ENCODE data around the gene ZDHHC11B.
"Not testable (repeated sequence)": the region's sequence is repeated elsewhere in the genome, so short reads cannot be mapped to it uniquely, and the experiment has no call there.

Gene ZDHHC11B

DNA sequence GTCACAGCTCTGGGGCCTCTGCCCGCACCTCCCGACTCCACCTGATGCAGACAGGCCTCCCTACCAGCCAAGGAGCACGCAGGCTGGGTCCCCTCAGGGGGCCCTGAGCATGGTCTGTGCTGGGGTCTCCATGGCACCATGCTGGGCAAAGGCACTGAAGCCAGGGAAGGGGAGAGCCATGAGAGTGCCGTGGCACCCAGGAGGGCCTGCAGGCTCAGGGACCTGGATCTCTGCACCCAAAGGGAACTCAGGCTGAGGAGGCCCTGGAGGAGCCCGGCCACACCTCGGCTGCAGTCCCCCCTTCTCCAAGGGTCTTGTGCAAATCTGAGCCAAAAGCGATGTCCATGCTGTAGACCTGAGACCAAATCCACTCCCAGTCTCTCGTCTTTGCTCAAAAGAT lies 32.5 kb downstream of the ZDHHC11B start:
- DNase-seq, result not testable (repeated sequence)

DNA sequence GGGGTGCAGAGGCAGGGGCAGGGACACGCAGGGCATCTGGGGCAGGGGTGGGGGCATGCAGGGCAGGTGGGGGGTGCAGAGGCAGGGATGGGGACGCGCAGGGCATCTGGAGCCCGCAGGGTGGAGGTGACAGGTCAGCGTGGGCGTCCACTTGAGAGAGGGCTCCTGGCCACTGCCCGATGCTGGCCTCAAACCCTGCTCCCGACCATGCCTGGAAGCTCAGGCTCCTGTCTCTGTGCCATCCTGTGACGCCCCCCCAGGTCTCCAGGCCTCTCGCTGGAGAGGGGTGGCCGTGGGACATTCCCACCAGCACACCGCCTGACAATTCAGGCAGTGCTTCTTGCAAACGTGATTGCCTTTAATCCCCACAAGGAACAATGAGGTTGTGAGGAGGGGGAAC lies 33.0 kb downstream of the ZDHHC11B start:
- DNase-seq, result no peak

DNA sequence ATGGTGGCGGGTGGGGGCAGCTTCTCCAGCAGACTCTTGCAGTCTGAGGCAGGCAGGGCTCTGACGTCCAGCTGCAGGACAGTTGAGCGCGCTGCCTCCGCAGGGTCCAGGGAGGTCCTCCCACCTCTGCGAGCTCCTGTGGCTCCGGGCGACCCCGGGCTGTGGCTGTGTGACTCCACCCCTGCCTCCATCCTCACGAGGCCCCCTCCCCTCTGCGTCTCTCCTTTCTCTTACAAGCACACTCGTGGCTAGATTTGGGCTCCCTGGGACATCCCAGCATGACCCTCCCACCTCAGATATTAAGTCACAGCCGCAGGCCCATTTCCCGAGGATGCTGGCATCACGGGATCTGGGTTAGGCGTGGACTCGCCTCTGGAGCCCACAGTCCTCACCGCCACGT lies 34.3 kb downstream of the ZDHHC11B start:
- not testable (repeated sequence) for DNase-seq

DNA sequence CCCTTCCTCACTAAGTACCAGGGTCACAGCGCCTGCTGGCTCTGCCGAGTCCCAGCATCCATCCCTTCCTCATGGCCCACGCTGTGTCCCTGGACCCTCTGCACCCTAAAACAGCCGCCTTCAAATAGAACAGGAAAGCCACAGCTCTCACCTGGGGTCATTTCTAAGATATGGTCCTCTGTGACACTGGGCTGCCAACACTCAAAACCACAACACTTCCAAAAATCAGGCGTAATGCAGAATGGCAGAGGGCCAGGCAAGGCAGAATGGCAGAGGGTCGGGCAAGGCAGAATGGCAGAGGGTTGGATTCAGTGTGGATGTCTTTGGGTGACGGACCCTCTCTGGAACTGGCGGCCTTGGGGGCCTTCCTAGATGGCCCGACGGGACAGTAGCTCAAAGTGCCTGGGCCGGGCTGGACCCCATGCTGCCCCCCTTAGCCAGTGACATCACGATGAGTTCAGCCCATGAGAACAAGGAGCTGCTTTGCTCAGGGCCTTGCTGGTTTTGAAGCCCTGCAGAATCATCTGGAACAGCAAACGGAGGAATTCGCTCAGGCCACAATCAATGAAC lies 35.3 kb downstream of the ZDHHC11B start:
- DNase-seq, result no peak

DNA sequence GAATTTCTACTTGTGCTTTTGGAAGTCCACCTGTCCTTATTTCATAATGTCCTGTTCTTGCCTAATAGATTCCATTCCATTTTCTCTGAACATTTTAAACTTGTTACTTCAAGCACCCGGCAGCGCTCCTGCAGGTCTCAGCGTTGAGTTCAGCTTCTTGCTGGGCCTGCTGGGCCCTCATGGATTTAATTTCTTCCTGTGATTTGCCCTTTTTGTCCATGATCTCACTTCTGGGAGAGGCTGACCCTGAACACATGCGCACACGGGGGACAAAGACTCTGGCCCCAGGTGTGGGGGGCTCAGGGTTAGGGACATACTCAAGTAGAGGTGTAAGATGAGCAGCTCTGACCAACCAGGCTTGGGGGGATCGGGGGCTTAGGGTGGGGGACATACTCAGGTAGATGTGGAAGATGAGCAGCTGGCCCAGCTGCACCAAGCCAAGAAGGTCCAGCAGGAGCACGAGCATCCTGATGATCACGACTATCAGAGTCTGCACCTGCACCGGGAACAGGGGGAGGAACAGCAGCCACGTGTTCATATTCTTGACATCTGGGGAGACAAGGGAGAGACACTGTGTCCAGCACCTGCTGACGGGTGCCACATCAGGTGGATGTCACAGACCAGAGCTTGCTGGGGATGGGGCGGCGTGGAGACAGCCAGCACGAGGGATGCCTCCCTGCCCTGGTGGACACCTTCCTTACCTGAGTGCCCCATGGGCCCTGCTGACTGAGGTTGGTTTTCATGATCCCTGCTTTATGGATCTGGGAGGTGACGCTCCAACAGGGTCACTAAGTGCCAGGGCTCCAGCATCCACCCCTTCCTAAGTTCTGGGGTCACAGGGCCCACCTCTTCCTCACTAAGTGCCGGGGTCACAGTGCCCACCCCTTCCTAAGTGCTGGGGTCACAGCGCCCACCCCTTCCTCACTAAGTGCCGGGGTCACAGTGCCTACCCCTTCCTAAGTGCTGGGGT lies 36.2 kb downstream of the ZDHHC11B start:
- not testable (repeated sequence) for DNase-seq

DNA sequence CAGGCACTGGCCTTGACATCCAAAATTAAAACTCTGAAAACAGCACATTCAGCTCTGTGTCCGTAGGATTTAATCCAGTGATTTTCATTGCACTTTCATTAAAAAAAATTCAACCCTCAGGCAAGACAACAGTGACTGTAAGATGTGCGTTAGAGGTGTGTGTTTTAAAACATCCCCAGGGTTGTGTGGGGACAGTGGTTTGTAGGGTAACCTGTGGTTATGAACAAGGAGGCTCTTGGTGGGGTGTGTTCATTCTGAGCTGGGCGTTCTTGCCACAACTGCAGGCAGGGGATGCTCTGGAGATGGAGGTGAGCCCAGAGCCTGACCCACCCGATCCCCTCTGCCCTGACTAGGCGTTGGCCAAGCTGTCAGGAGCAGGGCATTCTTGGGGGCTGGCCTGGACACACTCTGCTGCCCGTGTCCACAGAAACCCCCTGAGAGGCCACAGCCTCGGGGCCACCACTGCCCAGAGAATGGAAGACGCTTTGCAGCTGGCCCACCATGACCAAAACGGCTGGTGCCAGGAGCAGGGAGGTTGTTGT lies 37.2 kb downstream of the ZDHHC11B start:
- DNase-seq, result not testable (repeated sequence)

DNA sequence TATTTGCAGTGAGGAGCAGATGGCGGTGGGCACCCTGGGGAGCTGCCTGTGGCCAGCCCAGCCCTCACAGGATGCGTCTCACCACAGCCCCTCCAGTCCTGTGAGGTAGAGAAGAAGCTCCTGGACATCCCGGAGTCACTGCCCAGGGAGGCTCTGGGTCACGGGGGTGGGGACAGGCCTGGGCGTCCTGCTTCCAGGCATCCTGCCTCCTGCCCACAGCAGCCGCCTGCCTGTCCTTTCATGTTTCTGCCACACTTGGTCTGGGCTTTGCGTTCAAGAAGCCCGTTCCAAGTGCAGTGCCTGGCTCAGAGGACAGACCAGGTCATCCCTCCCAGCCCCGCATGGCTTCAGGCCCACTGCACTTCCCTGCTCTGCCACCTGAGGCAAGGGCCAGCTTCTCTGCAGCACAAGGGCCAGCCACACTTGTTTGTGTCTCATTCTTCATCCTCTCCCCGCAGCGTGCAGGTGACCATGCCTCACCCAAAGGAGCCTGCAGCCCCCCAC lies 38.2 kb downstream of the ZDHHC11B start:
- no peak for DNase-seq

DNA sequence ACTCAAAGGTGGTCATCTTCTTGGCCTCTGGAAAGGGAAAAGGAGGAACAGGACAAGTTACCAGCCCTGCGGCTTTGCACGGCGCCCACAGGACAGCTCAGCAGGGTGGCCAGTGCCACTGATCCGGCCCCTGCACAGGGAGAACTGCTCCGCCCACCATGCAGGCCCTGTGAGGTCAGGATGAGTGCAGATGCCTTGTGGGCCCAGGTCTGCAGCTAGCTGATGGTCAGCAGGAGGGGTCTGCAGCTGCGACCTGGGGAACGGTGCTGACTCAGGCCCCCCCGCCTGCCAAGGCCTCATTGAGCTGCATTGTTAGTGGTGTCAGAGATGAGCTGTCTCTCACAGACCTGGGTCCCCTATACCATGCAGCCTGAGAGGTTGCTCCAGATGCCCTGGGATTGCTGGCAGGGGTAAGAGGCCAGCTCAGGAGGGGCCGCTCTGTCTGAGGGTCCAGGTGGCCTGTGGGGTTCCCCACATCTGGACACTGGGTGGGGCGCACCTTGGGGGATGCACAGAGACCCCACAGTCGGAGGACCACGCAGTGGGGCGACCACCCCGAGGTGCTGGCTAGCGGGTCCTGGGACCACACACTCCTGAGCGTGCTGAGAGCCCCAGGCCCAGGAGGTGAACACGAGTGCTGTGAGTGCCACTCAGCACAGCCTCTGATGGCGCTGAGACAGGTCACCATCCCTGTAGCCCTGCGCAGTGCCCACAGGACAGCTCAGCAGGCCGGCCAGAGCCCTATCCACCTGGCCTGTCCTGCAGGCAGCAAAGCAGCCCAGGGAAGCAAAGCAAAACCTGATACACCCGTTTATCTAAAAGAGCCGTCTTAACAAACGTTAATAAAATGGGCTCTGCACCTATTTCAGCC lies 39.0 kb downstream of the ZDHHC11B start:
- DNase-seq, result not testable (repeated sequence)

DNA sequence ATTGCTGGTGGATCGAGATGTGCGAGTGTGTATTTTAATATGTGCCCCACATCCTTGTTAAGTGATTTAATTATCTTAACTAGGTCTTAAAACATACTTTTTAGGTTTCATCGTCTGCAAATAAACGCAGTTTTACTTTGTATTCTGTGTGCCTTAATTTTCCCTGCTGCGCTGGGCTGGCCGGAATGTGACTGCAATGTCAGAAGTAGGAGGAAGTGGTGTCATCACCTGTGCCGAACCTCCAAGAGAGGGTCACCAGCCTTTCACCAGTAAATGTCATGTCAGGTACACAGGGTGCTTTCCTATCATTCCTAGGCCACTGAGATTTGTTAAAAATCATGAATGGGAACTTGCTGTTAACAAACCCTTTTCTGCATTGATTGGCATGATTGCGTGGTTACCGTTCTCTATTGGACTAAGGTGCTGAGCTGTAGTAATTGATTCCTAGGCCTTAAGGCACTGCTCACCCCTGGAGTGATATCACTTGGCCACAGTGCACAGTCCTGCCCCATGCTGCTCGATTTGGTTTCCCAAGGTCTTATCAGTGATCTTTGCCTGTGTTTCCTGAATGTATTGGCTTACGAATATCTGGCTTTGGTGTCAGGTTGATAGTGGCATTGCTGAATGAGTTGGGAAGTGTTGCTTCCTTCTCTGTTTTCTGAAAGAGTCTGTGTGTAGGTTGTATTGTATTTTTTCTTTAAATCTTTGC lies 40.7 kb downstream of the ZDHHC11B start:
- not testable (repeated sequence) for DNase-seq

DNA sequence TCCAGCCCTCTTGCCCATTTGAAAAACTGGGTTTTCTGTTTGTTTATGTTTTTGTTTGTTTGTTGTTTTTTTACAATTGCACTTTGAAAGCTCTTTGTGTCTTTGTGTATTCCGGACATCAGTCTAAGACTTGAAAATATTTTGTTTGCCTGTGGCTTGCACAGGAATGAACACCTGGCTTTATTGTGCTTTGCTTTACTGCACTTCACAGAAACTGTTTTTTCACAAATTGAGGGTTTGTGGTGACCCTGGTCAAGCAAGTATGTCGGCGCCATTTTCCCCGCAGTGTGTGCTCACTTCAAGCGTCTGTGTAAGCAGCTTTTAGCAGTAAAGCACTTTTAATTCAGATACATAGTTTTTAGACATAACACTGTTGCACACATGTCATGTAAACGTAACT lies 42.3 kb downstream of the ZDHHC11B start:
- not testable (repeated sequence) for DNase-seq

DNA sequence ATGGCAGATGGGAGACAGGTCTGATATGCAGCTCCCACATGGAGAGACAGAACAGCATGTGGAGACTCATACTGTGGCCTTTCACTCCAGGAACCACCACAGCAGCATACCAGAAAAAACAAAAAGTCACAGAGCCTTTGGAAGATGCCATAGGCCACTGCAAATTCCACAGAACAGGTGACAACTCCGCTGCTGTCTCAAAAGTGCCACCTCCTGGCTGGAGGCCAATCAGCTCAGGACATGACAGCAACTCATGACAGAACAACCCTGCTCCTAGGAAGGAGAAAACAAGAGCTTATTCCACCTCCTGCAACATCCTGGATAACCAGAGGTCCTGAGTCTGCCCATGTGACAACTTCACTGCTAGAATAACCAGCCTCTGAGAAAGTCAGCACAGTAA lies 50.4 kb downstream of the ZDHHC11B start:
- not testable (repeated sequence) for DNase-seq

DNA sequence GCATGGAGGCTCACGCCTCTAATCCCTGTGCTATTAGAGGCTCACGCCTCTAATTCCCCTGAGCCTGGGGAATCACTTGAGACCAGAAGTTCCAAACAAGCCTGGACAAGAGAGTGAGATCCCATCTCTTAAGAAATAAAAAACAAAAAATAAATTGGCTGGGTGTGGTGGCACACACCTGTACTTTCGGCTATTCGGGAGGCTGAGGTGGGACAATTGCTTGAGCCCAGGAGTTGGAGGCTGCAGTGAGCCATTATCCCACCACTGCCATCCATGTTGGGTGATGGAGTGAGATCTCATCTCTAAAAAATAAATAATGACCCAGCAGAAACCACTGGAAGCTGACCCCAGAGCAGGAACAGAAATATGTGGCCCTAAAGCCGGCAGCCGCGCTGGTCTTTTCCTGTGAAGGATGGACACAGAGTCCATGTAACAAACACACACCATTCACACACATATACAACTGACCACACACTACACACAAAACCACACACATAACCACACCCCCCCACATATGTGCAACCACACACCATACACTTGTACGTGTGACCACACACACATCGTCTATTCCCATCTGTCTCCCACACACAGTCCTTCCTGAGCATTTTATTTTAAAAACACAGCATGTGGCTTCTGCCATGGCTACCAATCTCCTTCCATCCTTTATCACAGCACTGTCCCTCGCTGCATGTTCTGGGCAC lies 51.6 kb downstream of the ZDHHC11B start:
- not testable (repeated sequence) for DNase-seq

DNA sequence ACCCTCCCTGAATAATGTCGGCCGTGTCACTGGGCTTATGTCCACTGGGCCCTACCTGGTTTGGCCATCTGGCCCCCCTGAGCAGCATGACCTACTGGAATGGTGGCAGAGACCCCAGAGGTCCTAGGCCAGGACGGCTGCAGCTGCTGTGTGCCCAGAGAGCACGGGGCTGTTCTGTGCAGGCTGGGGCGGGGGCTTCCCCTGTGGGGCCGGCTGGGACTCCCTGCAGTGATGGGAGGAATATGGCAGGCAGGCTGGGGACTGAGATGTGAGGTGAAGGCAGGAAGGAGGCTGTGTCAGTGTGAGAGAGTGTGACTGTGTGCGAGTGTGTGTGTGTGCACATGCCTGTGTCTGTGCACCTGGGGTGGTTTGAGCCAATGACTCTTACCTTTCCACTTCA lies 55.3 kb downstream of the ZDHHC11B start:
- not testable (repeated sequence) for DNase-seq

DNA sequence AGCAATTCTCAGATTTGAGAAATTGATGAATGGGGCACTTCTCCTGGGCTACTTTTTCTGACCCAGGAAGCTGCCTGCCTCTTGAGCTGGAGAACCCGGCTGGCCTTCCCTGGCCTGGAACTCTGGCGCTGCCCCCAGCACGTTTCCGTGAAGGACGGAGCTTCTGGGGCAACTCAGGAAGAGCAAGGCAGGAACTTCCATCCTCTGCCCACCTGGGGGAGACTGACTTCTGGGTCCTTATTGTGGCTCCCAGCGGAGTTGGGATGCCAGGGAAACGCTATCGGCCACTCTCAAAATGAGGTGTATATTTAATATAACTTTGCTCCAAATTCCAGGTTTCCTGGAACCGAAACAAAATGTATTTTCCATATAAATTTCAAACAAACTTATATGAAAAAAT lies 57.4 kb downstream of the ZDHHC11B start:
- not testable (repeated sequence) for DNase-seq

DNA sequence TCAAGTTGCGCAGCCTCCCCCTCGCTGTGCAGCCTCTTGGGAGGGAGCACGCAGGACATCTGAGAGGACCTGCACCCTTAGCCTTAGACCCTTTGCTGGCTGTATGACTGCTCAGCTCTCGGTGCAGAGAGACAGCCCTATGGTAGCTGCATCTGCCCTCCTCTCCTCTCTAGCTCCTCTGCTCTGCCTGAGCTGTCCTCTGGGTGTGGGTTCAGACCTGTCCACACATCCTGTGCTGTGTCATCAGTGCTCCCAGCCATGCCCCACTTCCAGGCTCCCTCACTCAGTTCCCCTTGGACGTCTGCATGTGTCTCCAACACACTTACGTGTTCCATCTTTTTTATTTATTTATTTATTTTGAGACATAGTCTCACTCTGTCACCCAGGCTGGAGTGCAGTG lies 60.7 kb downstream of the ZDHHC11B start:
- not testable (repeated sequence) for DNase-seq

DNA sequence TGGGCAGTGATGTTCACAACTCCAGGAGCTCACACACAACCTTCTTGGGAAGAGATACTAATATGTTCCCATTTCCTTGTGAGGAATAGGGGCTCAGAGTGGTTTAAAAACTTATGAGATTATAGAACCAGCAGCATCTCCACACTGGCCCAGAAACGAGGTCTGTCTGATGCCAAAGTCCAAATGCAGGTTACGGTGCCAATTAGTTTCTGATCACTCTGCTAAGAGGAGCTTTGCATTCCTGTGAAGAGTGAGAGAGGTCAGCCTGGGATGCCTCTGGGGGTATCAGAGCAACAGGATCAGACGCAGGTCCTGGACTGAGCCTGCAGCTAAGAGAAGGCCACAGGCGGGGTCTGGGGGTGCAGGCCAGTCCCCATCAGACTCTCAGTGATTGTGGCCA lies 61.2 kb downstream of the ZDHHC11B start:
- not testable (repeated sequence) for DNase-seq

DNA sequence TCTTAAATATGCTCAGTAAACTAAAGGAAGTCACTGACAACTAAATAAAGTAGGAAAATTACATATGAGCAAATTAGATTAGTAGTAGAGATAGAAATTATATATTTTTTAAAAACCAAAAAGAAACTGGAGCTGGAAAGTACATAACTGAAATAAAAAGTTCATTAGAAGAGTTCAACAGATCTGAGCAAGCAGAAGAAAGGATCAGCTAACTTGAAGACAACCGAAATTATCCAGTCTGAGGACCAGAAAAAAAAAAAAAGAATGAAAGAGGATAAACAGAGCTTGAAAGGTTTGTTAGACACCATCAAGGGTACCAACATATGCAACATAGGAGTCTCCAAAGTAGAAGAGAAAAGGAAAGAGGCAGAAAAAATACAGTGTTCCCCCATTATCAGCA lies 65.2 kb downstream of the ZDHHC11B start:
- DNase-seq, result not testable (repeated sequence)

DNA sequence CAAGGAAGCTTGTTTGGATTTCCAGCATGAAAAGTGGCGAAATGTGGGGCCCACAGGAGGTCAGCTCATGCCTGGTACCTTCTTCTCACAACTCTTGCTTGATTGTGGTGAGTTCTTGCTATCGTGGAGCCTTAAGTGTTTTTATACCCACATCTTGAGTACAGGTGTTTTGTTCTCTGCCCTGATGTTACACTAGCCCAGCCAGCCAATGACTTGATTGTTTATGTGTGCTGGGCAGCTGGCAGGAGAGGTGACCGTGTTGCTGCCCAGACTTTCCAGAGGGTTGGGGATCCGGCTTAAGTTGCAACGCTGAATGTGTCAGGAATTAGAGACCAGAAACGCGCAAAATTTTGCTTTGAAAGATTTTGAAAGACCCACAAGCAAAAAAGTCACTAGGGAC lies 67.4 kb downstream of the ZDHHC11B start:
- DNase-seq, result no peak

DNA sequence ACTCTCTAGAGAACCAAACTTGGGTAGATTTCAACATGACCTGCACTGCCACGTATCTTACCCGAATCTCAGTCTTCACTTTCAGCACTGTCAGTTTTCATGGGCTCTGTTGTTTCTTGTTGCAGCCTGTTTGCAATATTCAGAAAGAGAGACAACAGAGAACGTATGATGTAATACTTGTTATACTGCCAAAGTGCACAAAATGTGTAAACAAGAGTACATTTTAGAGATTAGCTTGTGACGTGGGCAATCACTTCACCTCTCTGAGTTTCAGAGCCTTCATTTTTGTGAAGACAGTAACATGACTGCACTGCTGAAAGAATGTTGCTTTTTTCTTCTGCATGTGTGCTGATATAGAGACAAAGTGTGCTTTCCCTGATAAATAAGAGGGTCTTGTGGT lies 67.8 kb downstream of the ZDHHC11B start:
- DNase-seq, result not testable (repeated sequence)

DNA sequence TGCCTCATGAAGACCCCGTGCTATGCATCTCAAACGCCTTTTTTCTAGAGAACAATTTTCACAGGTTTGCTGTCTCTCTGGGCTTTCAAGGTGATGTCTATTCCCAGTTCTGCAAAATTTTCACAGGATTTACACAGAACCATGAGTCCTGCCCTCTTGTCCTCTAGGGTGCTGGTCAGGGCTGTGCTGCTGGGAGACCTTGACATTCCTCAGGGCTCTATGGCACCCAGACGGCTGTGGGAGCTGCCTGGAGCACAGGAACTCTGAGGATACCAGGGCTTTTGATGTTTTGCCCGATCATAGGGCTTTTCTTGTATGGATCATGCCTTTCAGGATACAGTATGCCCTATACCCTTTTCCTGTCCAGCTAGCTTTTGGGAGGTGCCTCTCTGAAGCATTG lies 68.9 kb downstream of the ZDHHC11B start:
- not testable (repeated sequence) for DNase-seq
